Loucy (cell line): ENCODE data around the gene SOWAHA.

Experiments used
- CTCF ChIP-seq: fragments of 200-600 bp; sonication (generic); conservative IDR thresholded peaks from 2 replicates; pipeline ENCODE4 v1.5.1; 2014; ENCODE audit warnings: mild to moderate bottlenecking, antibody characterized with exemption, low read length
- EZH2phosphoT487 ChIP-seq: fragments of 200-600 bp; IDR thresholded peaks from 2 replicates; pipeline ENCODE4 v1.6.1; 2018; ENCODE audit warnings: antibody characterized with exemption, mild to moderate bottlenecking, moderate library complexity, borderline replicate concordance

- TF ChIP-seq CTCF (no peak), EZH2phosphoT487 (no peak)
Observed at GRCh38 chr5:132839426-132840301, 26.6 kb downstream of the SOWAHA start.
